Activated CD4-positive, alpha-beta T cell treated with anti-CD3 and anti-CD28 coated beads, Interleukin-2, amount 10 ng/mL, durations not matched to agents 24 days and 14 days (primary cell): Measurements from ENCODE around the gene GPR35. TPM values are rescaled to one million over a fixed set of nuclear protein-coding genes. Genes with fewer than 3 reads are reported as not detected.

ENCODE experiments used
- DNase-seq: peaks from one replicate; pipeline ENCODE4 v3.0.0; 2022
- H3K27ac Mint-ChIP-seq: one replicate; pipeline ENCODE4 v1.8.0; 2022; ENCODE audit warnings: mild to moderate bottlenecking, mixed read lengths
- H3K27me3 Mint-ChIP-seq: one replicate; pipeline ENCODE4 v1.8.0; 2022; ENCODE audit warnings: mixed read lengths
- H3K36me3 Mint-ChIP-seq: one replicate; pipeline ENCODE4 v1.8.0; 2022; ENCODE audit warnings: low read depth, mild to moderate bottlenecking, mixed read lengths
- H3K4me1 Mint-ChIP-seq: one replicate; pipeline ENCODE4 v1.8.0; 2021; ENCODE audit warnings: mixed read lengths
- H3K4me3 Mint-ChIP-seq: one replicate; pipeline ENCODE4 v1.8.0; 2022; ENCODE audit warnings: mild to moderate bottlenecking, moderate library complexity, mixed read lengths
- H3K9me3 Mint-ChIP-seq: one replicate; pipeline ENCODE4 v1.8.0; 2021; ENCODE audit warnings: mixed read lengths
- intact Hi-C: fragments of 100-400 bp; cut with micrococcal nuclease; formaldehyde crosslinking; loops from one replicate; pipeline ENCODE4 v1.15.1; 2023
- total RNA-seq: library from RNA; stranded (reverse); gene quantifications from 2 replicates; pipeline ENCODE4 v1.2.3, GENCODE V29; 2022

Gene GPR35
- total RNA-seq, 1 donor from 2014 or later, result 8.7 TPM

DNA sequence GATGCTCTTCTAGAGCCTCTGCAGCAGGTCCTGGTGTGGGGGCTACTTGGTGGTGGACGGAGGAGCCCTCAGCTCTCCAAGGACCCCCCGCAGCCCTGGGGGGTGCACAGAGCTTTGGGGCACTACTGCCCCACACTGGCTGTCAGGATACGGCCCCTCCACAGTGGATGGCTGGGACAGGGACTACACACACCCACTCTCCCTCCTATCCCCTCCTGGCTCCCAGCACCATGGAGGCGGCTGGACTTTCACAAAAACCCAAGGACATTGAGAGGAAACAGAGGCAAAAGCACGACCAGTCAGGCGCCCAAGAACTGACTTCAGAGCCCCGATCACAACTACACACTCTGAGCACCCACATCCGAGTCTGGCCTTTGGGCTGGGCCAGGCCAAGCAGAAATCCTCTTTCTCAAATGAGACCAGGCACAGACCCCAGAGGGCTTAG is 12.6 kb downstream of the GPR35 start:
- H3K27ac Mint-ChIP-seq, result no peak overlapping the region
- H3K27me3 Mint-ChIP-seq, result peaks cover 2% of the 10 kb centered on the region
- intact Hi-C loops, result no loop called here
- peaks cover 9% of the 10 kb centered on the region for H3K36me3 Mint-ChIP-seq
- DNase-seq, result no peak
- H3K4me1 Mint-ChIP-seq, result no peaks in the 10 kb centered on the region
- no peak overlapping the region for H3K4me3 Mint-ChIP-seq
- peaks cover 6% of the 10 kb centered on the region for H3K9me3 Mint-ChIP-seq

DNA sequence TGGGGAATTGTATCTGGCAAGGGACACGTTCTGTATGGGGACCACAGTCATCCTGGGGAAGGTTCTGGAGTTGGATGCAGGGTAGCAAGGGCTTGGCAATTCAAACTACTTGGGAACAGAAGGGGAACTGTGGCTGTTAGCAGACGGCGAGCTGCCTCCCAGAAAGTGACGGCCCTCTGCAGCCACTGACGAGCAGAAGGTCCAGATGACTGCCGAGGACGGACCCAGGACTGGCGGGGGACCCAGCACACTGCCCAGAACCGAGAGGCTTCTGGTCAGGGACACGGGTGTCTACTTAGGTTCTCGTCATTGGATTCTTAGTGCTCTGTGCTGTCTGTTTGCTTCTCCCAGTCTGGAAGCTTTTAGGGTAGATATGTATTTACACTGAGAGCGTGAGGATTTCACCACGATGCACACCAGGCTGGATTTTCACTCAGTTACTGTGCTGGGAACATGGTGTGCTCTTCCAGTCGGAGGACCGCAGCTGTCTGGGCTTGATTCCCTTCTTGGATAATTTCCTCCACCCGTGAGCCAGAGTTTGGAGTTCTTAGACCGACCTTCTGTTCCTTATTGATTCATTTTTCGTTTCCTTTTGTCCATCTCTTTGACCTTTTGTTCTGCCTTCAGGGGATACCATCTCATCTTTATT is 13.4 kb downstream of the GPR35 start:
- DNase-seq, result no peak
- peaks cover 2% of the 10 kb centered on the region for H3K27me3 Mint-ChIP-seq
- intact Hi-C loops, result no loop called here
- no peaks in the 10 kb centered on the region for H3K9me3 Mint-ChIP-seq
- no peaks in the 10 kb centered on the region for H3K4me1 Mint-ChIP-seq
- peaks cover 2% of the 10 kb centered on the region for H3K36me3 Mint-ChIP-seq
- no peak overlapping the region for H3K27ac Mint-ChIP-seq
- H3K4me3 Mint-ChIP-seq, result no peak overlapping the region

DNA sequence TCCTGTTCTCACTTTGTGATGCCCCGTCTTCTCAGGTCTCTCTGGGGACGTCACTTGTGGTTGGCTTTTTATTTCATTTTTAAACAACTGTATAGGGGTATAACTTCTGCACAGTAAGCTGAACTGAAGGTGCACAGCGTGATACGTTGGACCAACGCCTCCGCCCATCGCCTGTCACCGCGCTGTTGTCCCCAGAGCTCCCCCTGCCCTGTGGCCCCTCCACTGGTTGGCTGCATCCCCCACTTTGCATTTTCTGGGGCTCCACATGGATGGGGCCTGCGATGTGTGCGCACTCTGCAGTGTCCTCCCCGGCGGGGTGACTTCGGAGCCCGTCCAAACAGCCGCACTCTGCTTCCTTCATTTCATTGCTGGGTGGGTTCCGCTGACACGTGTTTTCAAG is 14.3 kb downstream of the GPR35 start:
- H3K27ac Mint-ChIP-seq, result no peak overlapping the region
- no peaks in the 10 kb centered on the region for H3K4me1 Mint-ChIP-seq
- peaks cover 2% of the 10 kb centered on the region for H3K36me3 Mint-ChIP-seq
- H3K9me3 Mint-ChIP-seq, result no peaks in the 10 kb centered on the region
- peaks cover 2% of the 10 kb centered on the region for H3K27me3 Mint-ChIP-seq
- DNase-seq, result no peak
- no peak overlapping the region for H3K4me3 Mint-ChIP-seq
- intact Hi-C loops, result no loop called here

DNA sequence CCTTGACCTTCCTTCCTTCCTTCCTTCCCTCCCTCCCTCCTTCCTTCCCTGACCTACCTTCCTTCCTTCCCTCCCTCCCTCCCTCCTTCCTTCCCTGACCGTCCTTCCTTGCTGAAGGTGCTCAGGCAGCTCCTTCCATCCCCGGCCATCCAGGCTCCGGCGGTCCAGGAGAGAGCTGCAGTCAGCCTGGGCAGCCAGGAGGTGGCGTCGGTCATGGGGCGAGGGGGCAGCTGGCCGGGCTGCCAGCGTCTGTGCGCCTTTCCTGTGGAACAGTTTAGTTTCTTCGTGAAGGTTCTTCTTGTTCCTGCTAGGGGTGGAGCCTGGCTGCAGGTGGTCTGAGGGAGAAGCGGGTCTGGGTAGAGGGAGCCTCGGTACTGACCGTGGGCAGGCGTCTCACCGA is 15.7 kb downstream of the GPR35 start:
- Mint-ChIP-seq H3K27me3 (peaks cover 2% of the 10 kb centered on the region), H3K4me3 (no peak overlapping the region), H3K27ac (no peak overlapping the region), H3K9me3 (no peaks in the 10 kb centered on the region), H3K4me1 (peaks cover 1% of the 10 kb centered on the region), H3K36me3 (peaks cover 2% of the 10 kb centered on the region)
- DNase-seq, result no peak
- intact Hi-C loops, result no loop called here

DNA sequence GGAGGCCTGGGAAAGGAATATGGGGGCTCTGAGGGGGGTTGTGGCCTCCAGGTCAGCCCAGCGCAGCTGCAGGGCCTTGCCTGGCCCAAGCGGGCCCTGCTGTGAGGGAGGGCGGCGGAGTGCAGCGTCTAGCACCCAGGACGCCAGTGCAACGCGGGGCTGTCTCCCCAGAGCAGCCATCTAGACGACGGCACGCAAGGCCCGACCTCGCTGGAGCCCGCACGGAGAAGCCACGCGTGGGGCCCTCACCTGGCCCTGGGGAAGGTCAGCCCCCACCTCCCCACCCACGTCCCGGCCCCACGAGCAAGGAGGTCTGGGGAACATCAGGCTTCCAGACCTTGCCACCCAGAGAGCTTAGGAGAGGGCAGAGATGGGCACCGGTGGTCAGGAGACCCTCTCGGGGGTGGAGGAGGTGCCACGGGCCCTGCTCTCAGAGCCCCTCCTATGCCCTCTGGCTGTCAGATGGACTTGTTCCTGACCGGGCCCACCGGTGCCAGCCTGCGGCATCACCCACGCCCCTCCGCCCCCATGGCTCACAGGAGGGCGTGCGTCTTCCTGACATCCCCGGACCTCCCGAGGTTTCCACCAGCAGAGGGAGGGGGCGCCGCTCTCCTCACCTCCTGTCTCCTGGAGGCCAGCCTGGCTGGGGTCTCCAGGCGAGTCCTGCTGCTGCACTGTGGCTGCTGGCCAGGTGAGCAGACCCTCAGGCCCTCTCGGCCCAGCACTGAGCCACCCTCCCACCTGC is 17.0 kb downstream of the GPR35 start:
- Mint-ChIP-seq H3K4me3 (no peak overlapping the region), H3K36me3 (peaks cover 2% of the 10 kb centered on the region), H3K27me3 (peaks cover 2% of the 10 kb centered on the region), H3K9me3 (no peaks in the 10 kb centered on the region), H3K4me1 (peaks cover 4% of the 10 kb centered on the region), H3K27ac (no peak overlapping the region)
- intact Hi-C loops, result no loop called here
- DNase-seq, result no peak

DNA sequence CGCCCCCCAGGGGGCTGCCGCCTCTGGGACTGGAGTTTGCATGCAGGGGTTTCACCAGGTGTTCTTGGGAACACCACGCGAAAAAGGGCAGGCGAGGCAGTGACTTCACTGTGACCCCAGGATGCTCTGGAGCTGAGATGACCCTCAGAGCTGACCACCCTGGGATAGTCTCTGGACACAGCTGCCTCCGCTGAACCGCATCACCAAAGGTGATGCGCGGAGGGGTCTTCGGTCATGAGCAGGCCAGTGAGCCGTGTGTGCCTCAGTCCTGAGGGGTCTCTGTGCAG is 17.5 kb downstream of the GPR35 start:
- H3K9me3 Mint-ChIP-seq, result no peaks in the 10 kb centered on the region
- DNase-seq, result no peak
- H3K36me3 Mint-ChIP-seq, result peaks cover 2% of the 10 kb centered on the region
- H3K27me3 Mint-ChIP-seq, result peaks cover 2% of the 10 kb centered on the region
- H3K4me3 Mint-ChIP-seq, result no peak overlapping the region
- H3K4me1 Mint-ChIP-seq, result peaks cover 5% of the 10 kb centered on the region
- intact Hi-C loops, result no loop called here
- no peak overlapping the region for H3K27ac Mint-ChIP-seq

DNA sequence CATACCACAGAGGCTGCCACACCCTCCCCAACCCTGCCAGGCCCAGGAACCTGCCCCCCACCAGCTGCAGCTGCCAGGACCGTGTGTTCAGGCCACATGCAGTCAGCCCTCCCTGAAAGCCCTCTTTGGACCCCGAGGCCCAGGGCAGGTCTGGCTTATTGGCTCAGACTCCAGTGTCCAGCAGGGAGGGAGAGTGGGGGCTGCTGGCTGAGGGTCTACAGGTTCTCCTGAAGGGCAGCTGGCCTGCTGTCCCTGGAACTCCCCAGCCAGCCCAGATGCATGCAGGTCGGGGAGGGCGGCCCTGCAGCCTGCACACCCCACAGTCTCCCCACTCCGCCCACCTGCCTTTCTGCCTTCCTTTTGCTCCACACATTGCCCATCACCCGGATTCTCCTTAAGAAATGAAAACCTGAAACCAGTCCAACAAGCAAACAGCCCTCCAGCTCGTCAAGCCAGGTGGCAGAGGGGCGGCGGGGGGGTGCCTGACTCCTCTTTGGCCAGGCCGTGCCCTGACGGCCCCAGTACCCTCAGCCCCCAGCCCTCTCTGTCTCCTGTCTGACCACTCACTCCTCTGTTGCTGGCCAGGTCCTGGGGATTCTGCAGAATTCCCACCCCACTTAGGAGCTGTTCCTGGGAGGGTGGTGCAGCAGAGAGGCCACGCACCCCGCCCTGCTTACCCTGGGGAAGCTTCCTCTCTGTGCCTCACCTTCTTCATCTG is 18.0 kb downstream of the GPR35 start:
- Mint-ChIP-seq H3K27ac (no peak overlapping the region), H3K4me1 (peaks cover 5% of the 10 kb centered on the region), H3K9me3 (no peaks in the 10 kb centered on the region), H3K4me3 (no peak overlapping the region), H3K27me3 (peaks cover 2% of the 10 kb centered on the region), H3K36me3 (peaks cover 2% of the 10 kb centered on the region)
- DNase-seq, result no peak
- intact Hi-C loops, result no loop called here

DNA sequence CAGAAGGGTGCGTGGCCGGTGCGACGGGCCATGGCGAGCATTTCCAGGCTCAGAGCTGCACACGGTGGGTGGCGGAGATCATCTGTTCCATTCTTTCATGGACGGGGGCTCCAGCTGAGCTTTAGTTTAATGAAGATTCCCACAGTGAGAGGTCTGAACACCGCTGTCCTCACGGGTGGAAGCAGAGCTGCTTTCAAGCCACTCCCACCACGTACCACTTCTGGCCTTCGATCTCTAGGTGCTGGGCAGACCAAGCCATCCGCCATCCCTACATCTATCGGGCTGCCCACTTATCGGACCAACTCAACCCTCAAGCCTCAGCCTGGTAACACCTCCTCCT is 18.5 kb downstream of the GPR35 start:
- H3K4me1 Mint-ChIP-seq, result peaks cover 8% of the 10 kb centered on the region

DNA sequence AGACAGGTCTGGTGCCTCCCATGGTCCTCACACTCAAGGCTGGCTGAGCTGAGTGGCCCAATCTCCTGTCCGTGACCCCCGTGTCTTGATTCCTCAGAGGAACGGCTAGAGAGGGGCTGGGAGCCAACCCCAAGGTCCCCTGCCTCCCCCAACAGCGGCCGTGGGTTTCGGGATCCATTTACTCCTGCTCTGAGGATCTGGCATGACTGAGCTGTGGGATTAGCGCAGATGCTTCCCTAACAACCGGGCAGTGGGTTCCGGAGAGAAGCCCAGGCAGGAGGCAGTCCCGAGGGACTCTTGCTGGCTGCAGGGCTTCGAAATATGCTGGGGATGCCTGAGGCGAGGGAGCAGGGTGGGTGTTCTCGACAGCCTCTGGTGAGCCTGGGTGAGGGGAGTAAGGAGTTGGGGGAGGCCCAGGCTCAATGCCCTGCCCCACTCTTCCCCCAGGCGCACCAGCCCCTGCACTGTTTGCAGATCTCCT is 18.9 kb downstream of the GPR35 start:
- Mint-ChIP-seq H3K4me1 (peaks cover 8% of the 10 kb centered on the region), H3K4me3 (no peak overlapping the region), H3K27me3 (peaks cover 9% of the 10 kb centered on the region), H3K36me3 (no peaks in the 10 kb centered on the region), H3K9me3 (no peaks in the 10 kb centered on the region), H3K27ac (no peak overlapping the region)
- DNase-seq, result no peak
- intact Hi-C loops, result no loop called here

More for the DNA sequence above, 18.5 kb downstream of the GPR35 start:
- Mint-ChIP-seq H3K9me3 (no peaks in the 10 kb centered on the region), H3K27ac (no peak overlapping the region), H3K27me3 (peaks cover 5% of the 10 kb centered on the region), H3K4me3 (no peak overlapping the region), H3K36me3 (peaks cover 2% of the 10 kb centered on the region)
- intact Hi-C loops, result no loop called here
- no peak for DNase-seq

DNA sequence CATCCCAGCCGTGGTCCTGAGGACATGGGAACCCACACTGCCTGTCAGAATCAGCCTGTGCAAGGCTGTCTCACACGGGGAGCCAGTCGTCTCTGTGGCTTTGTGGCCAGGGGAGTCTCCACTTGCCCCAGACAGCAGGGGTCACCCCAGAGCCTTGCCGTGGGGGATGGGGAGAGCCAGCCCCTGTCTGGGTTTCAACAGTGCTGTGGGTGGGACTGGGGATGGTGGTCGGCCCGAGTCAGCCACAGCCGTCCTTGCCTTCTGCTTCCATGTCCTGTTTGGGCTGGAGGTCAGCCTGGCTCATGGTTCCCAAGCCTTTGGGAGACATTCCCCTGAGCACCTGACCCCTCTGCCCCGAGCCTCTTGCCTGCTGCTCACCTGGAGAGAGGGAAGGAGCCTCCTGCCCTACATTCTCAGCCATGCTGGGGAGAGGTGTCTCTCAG is 19.6 kb downstream of the GPR35 start:
- H3K4me3 Mint-ChIP-seq, result no peak overlapping the region
- no peaks in the 10 kb centered on the region for H3K9me3 Mint-ChIP-seq
- H3K27ac Mint-ChIP-seq, result no peak overlapping the region
- no peaks in the 10 kb centered on the region for H3K36me3 Mint-ChIP-seq
- intact Hi-C loops, result no loop called here
- DNase-seq, result no peak
- H3K27me3 Mint-ChIP-seq, result peaks cover 13% of the 10 kb centered on the region
- peaks cover 8% of the 10 kb centered on the region for H3K4me1 Mint-ChIP-seq

DNA sequence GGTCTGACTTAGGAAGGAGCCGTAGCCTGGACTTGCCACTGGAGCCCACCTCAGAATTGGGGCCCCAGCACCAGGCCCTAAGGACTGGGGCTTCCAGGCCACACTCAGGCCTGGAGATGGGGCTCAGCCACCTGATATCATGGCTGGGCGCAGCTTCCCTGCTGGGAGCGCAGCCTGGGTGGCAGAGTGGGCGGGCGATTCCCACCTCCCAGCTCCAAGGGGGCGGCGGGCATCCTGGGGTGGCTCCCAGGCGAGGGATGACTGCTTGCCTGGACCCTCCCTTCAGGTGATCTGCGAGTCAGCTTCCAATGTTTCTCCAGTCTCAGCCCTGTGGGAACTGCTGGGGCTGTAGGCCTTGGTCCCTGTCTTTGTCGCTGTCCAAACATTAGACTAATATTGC is 20.1 kb downstream of the GPR35 start:
- H3K9me3 Mint-ChIP-seq, result no peaks in the 10 kb centered on the region
- intact Hi-C loops, result no loop called here
- peaks cover 8% of the 10 kb centered on the region for H3K4me1 Mint-ChIP-seq

DNA sequence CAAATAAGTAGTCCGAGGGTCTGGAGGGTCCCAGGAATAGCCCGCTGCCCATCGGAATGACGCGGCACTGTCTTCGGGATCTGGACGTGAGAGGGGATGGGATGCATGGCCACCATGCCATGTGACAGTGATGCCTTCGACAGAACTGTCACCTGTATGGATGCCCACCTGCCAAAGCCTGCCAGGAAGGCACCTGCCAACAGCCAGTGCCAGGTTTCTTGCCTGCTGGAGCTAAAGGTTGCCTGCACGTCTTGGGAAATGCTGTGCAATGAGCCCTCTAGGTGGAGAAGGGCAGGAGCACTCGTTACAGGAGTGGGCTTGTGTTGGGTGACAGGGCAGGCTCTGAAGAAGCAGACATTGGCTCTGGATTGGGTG is 20.5 kb downstream of the GPR35 start:
- Mint-ChIP-seq H3K27me3 (peaks cover 17% of the 10 kb centered on the region), H3K36me3 (no peaks in the 10 kb centered on the region), H3K4me1 (peaks cover 8% of the 10 kb centered on the region), H3K27ac (no peak overlapping the region), H3K4me3 (peak overlapping the region; percentile 15), H3K9me3 (no peaks in the 10 kb centered on the region)
- intact Hi-C loops, result no loop called here
- no peak for DNase-seq

More for the DNA sequence above, 20.1 kb downstream of the GPR35 start:
- Mint-ChIP-seq H3K36me3 (no peaks in the 10 kb centered on the region), H3K4me3 (no peak overlapping the region), H3K27me3 (peaks cover 15% of the 10 kb centered on the region), H3K27ac (no peak overlapping the region)
- DNase-seq, result no peak

DNA sequence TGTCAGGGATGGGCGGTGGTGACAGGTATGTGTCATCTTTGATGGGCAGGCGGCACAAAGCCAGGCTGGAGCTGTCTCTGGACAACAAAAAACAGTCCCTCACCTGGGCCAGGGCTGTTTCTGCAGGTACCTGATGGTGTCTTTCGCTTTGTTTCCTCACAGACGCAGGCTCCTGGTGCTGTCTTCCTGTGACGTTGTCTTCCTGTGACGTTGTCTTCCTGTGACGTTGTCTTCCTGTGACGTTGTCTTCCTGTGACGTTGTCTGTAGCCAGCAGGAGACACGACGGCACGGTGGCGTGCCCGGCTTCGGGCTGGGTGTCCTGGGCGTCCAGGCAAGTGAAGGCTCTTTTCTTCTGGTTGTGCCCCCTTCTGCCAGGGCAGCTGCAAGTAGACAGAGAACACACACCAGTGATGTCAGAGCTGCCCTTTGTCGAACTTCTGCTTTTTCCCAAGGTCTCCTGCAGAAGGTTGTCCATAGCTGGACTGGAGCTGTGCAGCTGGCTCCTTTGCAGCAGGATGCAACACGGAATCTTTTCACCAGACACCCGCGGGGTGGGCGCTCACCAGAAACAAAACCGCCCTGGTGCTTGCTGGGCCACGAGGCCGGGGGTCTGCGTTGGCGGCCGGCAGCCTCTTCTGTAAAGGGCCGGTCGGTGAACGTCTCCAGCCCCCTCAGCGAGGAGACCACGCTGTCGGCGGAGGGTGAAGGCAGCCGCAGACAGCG is 21.1 kb downstream of the GPR35 start:
- peak; percentile 67 for DNase-seq
- H3K4me3 Mint-ChIP-seq, result peak overlapping the region; percentile 15
- no peaks in the 10 kb centered on the region for H3K36me3 Mint-ChIP-seq
- H3K27ac Mint-ChIP-seq, result no peak overlapping the region
- peaks cover 8% of the 10 kb centered on the region for H3K4me1 Mint-ChIP-seq
- peaks cover 19% of the 10 kb centered on the region for H3K27me3 Mint-ChIP-seq
- intact Hi-C loops, result no loop called here
- no peaks in the 10 kb centered on the region for H3K9me3 Mint-ChIP-seq
